ENCODE measurements around the gene MORC4.

DNA sequence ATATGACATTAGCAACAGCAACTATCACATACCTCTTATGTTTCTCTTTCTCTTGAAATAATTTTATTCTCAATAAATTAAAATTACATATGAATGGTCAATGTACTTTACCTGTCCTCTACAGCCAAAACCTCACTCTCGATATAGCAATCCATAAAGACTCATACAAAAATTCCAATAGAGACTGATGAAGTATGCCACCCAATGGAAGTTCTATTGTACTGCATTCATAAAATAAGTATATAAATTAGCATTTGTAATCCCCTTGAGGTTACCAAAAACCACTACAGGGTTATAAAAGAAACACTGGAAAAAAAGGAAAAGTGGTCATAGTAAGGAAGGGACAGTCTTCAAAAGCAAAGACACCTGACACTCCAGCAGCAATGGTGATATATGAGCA lies 47.0 kb downstream of the MORC4 start:
- TF ChIP-seq, protein P1, sequence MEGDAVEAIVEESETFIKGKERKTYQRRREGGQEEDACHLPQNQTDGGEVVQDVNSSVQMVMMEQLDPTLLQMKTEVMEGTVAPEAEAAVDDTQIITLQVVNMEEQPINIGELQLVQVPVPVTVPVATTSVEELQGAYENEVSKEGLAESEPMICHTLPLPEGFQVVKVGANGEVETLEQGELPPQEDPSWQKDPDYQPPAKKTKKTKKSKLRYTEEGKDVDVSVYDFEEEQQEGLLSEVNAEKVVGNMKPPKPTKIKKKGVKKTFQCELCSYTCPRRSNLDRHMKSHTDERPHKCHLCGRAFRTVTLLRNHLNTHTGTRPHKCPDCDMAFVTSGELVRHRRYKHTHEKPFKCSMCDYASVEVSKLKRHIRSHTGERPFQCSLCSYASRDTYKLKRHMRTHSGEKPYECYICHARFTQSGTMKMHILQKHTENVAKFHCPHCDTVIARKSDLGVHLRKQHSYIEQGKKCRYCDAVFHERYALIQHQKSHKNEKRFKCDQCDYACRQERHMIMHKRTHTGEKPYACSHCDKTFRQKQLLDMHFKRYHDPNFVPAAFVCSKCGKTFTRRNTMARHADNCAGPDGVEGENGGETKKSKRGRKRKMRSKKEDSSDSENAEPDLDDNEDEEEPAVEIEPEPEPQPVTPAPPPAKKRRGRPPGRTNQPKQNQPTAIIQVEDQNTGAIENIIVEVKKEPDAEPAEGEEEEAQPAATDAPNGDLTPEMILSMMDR (IDR thresholded peaks at IDR 0.05; ENCODE audit: low read depth, low read length): peak; percentile 52
- TF ChIP-seq EZH2phosphoT487 (IDR thresholded peaks at IDR 0.05; ENCODE audit: low read depth): no peak

Data from OCI-LY3 (cell line).